ENCODE results near the gene WDR6.

Gene WDR6

DNA sequence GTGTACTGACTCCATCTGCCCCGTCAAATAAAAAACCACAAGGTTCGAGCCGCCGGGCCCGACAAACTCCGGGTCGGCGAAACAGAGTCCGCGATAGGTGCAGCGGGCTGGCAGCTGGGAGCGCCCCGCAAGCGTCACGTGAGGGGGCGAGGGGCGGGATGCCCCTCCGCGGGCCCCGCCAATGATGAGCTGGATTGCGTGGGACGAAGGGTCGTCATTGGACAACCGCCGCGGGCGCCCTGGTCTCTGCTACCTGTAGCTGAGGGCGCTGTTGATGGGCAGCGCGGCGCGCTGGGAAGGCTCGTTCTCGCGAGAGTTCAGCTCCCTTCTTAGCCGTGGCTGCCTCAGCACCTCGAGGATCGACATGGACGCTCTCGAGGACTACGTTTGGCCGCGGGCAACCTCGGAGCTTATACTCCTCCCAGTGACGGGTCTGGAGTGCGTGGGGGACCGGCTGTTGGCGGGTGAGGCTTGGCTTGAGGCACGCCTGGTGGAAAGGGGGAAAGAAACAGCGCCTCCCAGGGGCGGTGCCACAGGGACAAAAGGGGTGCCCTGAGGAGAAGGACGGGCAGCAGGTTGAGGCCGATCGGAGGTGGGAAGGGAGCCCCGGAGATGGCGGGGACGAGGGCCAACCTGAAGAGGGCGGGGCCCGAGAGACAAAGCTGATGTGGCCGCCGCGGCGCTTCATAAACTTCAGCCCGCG is at the start of gene WDR6:
Gene WDR6 (plus strand): TSS at position 324 of the 703 bp plus-strand sequence. CDS start 41 bp downstream, at position 365.
- peak; percentile 94 for DNase-seq (ENCODE audit: low spot score)

DNA sequence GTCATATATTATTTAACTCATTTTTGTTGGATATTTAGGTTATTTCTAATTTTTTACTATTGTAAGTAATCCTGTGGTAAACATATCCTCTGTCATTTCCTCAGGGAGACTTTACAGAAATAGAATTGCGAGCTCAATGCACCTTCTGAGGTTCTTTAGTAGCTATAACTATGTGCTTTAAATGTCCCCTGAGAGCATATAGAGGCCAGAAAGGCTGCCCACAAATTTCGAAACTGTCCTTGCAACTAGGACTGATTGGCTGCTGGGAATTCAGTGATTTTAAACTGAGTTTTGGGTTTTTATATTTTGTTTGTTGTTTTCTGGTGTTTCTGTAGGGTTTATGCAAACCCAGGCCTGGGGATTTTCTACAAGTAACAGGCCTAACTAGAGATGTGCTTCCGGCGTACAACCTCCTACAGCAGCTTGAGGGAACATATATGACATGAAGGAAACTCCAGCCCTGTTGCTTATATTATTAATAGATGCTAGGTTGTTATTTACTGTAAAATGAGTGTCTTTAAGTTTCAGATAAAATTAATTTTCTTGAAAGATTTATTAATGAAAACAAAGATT is 46.3 kb upstream of the WDR6 start:
- DNase-seq (ENCODE audit: low spot score) = no peak

GRCh38 chr3:48962340-48962739 is 44.9 kb upstream of the WDR6 start:
- DNase-seq (ENCODE audit: low spot score) = no peak

GRCh38 chr3:48962939-48963338 is 44.3 kb upstream of the WDR6 start:
- DNase-seq (ENCODE audit: low spot score) = no peak

GRCh38 chr3:48963591-48963990 is 43.6 kb upstream of the WDR6 start:
- DNase-seq (ENCODE audit: low spot score) = no peak

DNA sequence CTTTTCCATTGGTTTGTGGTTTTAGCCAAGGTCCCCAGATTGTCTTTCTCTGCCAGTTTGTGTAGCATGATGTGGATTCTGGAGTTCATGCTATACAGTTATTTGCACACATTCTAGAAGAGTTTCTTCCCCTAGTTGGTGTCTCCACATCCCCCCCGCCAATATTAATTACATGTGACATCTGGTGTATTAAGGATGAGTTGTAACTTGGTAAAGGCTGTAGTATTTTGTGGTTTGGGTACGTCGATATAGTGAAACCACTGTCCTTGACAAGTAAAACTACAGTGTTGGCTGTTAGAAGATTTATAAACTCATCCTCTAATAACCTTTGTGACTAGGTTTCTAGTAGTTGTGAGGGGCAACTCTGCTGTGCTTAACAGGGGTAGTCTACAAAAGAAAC is 40.8 kb upstream of the WDR6 start:
- DNase-seq (ENCODE audit: low spot score) = no peak

DNA sequence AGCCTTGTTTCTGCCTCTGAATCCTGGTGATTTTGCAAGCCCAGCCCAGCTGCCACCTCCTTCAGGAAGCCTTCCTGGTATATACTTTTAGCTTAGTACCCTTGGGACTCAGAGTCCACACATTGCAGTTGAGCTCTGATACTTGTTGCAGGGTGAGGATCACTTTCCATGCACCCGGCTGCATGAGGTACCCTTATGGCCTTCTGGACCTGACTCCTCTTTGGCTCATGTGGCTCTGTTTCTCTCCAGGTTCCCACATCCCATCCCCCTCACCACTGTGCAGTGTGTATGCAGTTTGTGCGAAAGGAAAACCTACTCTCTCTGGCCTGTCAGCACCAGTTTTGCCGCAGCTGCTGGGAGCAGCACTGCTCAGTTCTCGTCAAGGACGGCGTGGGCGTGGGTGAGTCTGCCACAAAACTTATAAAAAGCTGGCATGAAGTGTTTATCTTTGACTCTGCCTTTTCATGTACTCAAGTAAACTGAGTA is 40.3 kb upstream of the WDR6 start:
- DNase-seq (ENCODE audit: low spot score) = no peak

DNA sequence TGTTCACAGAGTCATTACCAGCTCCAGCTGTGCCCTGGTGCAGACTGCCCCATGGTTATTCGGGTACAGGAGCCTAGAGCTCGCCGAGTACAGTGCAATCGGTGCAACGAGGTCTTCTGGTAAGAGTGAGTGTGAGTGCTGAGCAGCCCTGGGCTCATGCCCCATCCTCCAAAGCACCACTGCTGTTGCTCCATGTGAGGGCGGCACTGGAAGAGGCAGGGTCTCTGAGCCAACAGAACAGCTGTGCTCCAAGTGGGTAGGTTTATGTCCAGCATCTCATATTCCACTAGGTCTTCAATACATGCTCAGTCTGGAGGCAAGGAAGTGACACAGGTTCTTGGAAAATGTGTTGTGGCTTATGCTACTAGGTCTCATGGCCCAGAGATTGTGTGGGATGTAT is 36.6 kb upstream of the WDR6 start:
- no peak for DNase-seq (ENCODE audit: low spot score)

GRCh38 chr3:48974076-48974864 is 32.9 kb upstream of the WDR6 start:
- no peak for DNase-seq (ENCODE audit: low spot score)

GRCh38 chr3:48979451-48979850 is 27.7 kb upstream of the WDR6 start:
- DNase-seq (ENCODE audit: low spot score) = no peak

GRCh38 chr3:48980295-48980694 is 26.9 kb upstream of the WDR6 start:
- DNase-seq (ENCODE audit: low spot score) = no peak

DNA sequence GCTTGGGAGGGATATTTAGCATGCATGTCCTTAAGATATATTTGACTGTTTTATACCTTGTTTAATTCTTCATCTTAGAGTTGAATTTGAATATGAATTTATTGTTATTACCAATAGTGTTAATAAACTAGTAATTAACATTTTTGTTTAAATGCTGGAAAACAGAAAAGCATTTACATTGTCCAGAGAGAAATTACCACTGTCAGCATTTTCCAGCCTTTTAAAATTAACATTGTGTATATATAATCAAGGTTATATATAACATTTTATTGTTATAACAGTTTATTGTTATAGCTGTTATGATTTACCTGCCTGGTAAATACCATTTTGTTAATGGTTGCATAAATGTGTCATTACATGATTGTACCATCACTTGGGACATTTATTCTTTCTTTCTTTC is 25.2 kb upstream of the WDR6 start:
- DNase-seq (ENCODE audit: low spot score) = no peak

GRCh38 chr3:48982686-48983085 is 24.5 kb upstream of the WDR6 start:
- DNase-seq (ENCODE audit: low spot score) = no peak

- DNase-seq (ENCODE audit: low spot score) = no peak
Observed at GRCh38 chr3:48983096-48983495, 24.1 kb upstream of the WDR6 start.

DNA sequence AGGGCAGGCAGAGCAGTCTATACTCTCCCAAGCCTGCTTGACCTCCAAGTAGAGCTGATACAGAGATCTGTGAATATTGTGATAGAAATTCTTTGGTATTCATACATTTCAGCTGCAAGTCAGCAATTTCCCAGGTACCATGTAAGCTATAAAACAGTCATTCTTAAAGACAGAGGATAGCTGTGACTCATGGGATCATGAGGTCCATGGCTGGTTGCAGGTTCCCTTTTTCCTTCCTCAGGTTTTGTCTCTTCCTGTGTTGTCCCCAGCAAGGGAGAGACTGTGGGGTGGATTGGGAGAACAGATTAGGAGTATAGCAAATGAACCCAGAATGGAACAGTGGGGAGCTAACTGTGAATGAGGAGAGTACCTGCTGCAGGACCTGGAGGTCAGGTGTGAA is 22.5 kb upstream of the WDR6 start:
- no peak for DNase-seq (ENCODE audit: low spot score)

DNA sequence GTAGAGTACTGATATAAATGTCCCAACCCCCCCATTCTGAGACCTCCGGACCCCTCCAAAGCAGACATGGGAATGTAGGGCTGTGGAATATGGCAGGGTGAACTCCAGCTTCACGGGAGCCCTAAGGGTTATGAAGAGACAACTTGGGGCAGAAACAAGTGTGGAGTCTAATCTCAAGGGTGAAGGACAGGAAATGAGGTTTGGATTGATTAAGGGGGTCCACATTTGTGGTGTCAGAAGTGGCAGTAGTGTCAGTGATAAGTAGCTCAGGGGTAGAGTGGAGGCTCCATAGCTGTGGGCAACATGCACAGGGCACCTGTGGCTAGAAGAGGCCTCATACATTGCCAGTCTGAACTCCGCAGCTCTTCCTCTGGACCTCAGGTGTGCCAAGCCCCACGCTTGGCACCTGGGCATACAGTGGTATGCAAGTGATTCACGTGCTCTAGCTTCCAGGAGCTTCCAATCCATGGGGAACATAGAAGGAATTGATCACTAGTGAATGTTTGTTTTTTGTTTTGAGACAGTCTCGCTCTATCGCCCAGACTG is 21.3 kb upstream of the WDR6 start:
- DNase-seq (ENCODE audit: low spot score) = no peak

GRCh38 chr3:48989126-48989795 is 17.9 kb upstream of the WDR6 start:
- DNase-seq (ENCODE audit: low spot score) = no peak

DNA sequence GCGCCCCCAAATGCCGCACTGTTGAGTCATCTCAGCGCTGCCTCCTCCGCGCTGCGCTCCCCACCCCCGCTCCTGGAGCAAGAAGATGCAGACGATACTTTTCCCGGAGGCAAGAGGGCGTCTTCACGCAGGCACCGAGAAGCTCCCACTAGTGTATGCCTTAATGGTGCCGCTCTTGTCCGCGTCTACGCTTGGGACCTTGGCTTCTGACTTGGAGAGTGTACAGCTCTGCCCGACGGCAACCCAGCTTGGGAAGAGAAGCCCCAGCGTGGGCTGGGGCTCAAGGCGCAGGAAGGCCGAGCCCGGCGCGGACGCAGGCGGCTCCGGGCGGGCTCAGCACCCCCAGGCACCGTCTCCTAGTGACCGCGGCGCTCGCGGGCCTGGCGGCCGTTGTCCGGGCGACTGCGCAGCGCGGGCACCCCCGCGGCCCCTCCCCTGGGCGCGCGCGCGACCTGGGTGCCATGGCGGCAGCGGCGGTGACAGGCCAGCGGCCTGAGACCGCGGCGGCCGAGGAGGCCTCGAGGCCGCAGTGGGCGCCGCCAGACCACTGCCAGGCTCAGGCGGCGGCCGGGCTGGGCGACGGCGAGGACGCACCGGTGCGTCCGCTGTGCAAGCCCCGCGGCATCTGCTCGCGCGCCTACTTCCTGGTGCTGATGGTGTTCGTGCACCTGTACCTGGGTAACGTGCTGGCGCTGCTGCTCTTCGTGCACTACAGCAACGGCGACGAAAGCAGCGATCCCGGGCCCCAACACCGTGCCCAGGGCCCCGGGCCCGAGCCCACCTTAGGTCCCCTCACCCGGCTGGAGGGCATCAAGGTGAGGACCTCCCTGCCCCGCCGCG is 17.2 kb upstream of the WDR6 start, which contains the start of gene P4HTM:
Gene P4HTM (plus strand): TSS at position 446 of the 840 bp plus-strand sequence. CDS start 16 bp downstream, at position 462.
- DNase-seq (ENCODE audit: low spot score) = peak; percentile 90

DNA sequence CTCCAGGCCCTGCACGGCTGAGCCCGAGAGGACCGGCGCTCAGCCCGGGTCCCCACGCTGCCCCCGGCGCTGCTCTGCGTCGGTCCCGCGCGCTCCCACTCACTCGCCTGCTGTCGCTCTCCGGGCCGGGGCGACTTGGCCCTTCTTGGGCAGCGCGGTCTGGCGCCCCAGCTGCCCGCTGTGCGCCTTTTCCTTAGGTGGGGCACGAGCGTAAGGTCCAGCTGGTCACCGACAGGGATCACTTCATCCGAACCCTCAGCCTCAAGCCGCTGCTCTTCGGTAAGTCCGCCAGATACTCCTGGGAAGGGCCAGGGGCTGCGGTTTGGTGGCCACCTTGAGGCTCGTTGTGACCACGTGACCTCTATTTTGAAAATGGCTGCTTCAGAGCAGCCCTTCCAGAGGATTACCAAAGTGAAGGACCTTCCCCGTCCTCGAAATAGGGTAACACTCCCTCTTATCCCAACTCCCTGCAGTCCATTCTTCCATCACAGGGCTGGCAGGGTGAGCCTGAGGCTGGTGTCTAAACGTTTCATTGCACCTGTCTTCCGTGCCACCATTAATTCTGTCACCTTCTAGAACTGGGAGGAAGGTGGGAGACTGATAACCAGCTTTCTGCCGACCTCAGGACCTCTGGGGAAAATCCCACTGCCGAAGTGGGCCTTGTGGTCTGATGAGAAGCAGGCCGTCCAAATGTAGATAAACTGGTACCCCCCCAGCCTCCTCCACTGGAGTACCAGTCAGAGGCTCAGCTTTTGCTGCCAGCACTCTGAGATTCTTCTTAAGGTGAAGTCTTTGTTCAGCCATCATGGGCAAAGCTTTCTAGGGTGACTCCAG is 16.3 kb upstream of the WDR6 start:
- DNase-seq (ENCODE audit: low spot score) = no peak

GRCh38 chr3:48991851-48992545 is 15.2 kb upstream of the WDR6 start:
- DNase-seq (ENCODE audit: low spot score) = no peak

Data from left forelimb (tissue), 1 donor.